RWPE2 (cell line): Measurements from ENCODE around the gene SEPTIN2.

Source experiments
- ATAC-seq: fragments of 200-7000 bp; cut with Tn5 transposase; 3 replicates; pipeline ENCODE4 v1.9.1; 2021; ENCODE audit warnings: low read depth
- DNase-seq: peaks from one replicate; pipeline ENCODE4 v3.0.0-alpha.2; 2020; ENCODE audit warnings: low spot score
- H3K27ac ChIP-seq: fragments of 450-650 bp; 2 replicates; pipeline ENCODE4 v1.5.1; 2017; ENCODE audit warnings: mild to moderate bottlenecking; ENCODE audit not compliant: poor library complexity, severe bottlenecking
- H3K27me3 ChIP-seq: fragments of 250-450 bp; sonication (Bioruptor Pico); 2 replicates; pipeline ENCODE4 v1.5.1; 2021; ENCODE audit warnings: mild to moderate bottlenecking, moderate library complexity; ENCODE audit not compliant: insufficient read depth, poor library complexity, severe bottlenecking
- H3K36me3 ChIP-seq: fragments of 250-450 bp; sonication (Bioruptor Pico); 2 replicates; pipeline ENCODE4 v1.5.1; 2020; ENCODE audit warnings: low read depth, mild to moderate bottlenecking, moderate library complexity
- H3K4me1 ChIP-seq: fragments of 250-450 bp; sonication (Bioruptor Pico); 2 replicates; pipeline ENCODE4 v1.5.1; 2021; ENCODE audit warnings: mild to moderate bottlenecking, moderate library complexity; ENCODE audit not compliant: insufficient read depth, poor library complexity, severe bottlenecking
- H3K4me3 ChIP-seq: fragments of 250-450 bp; sonication (Bioruptor Pico); 2 replicates; pipeline ENCODE4 v1.5.1; 2021; ENCODE audit warnings: mild to moderate bottlenecking, moderate library complexity; ENCODE audit not compliant: severe bottlenecking
- H3K9me3 ChIP-seq: fragments of 250-450 bp; sonication (Bioruptor Pico); 2 replicates; pipeline ENCODE4 v1.5.1; 2021; ENCODE audit warnings: mild to moderate bottlenecking, moderate library complexity; ENCODE audit not compliant: severe bottlenecking
- CTCF ChIP-seq: fragments of 450-650 bp; IDR thresholded peaks from one replicate; pipeline ENCODE4 v1.5.1; 2017; ENCODE audit warnings: mild to moderate bottlenecking, moderate library complexity; ENCODE audit not compliant: poor library complexity, severe bottlenecking

Gene SEPTIN2

GRCh38 chr2:241356871-241357260 lies 41.1 kb downstream of the SEPTIN2 start:
- ATAC-seq: no peak
- peaks cover 11% of the 10 kb centered on the region for H3K4me1 ChIP-seq
- peak overlapping the region; percentile 78 for H3K4me3 ChIP-seq
- peak overlapping the region; percentile 56 for H3K27ac ChIP-seq
- TF ChIP-seq CTCF: no peak
- H3K9me3 ChIP-seq: no peaks in the 10 kb centered on the region
- H3K27me3 ChIP-seq: no peaks in the 10 kb centered on the region
- DNase-seq: no peak
- H3K36me3 ChIP-seq: peaks cover 28% of the 10 kb centered on the region

GRCh38 chr2:241357531-241357930 lies 41.8 kb downstream of the SEPTIN2 start:
- H3K4me1 ChIP-seq: peaks cover 11% of the 10 kb centered on the region
- no peak overlapping the region for H3K27ac ChIP-seq
- DNase-seq (no peak), ATAC-seq (no peak)
- H3K9me3 ChIP-seq: no peaks in the 10 kb centered on the region
- H3K4me3 ChIP-seq: peak overlapping the region; percentile 78
- H3K36me3 ChIP-seq: peaks cover 21% of the 10 kb centered on the region
- no peak for TF ChIP-seq CTCF
- H3K27me3 ChIP-seq: no peaks in the 10 kb centered on the region

GRCh38 chr2:241358470-241358869 lies 42.7 kb downstream of the SEPTIN2 start:
- Histone ChIP-seq H3K9me3 (no peaks in the 10 kb centered on the region), H3K4me1 (peaks cover 11% of the 10 kb centered on the region), H3K36me3 (peaks cover 13% of the 10 kb centered on the region), H3K27ac (no peak overlapping the region), H3K27me3 (no peaks in the 10 kb centered on the region), H3K4me3 (no peak overlapping the region)
- no peak for TF ChIP-seq CTCF
- DNase-seq (no peak), ATAC-seq (no peak)

GRCh38 chr2:241359481-241360045 lies 43.8 kb downstream of the SEPTIN2 start:
- ATAC-seq: no peak
- peaks cover 10% of the 10 kb centered on the region for H3K4me1 ChIP-seq

More at GRCh38 chr2:241359481-241360045, 43.8 kb downstream of the SEPTIN2 start:
- no peak for TF ChIP-seq CTCF
- Histone ChIP-seq H3K9me3 (no peaks in the 10 kb centered on the region), H3K4me3 (no peak overlapping the region), H3K27me3 (no peaks in the 10 kb centered on the region), H3K27ac (no peak overlapping the region), H3K36me3 (peaks cover 4% of the 10 kb centered on the region)
- DNase-seq: no peak
